GM18951 (cell line): ENCODE results near the gene SULT1C4.

ENCODE experiments used
- POLR2A ChIP-seq: IDR thresholded peaks from 4 replicates; pipeline ENCODE4 v1.6.1; 2011; ENCODE audit warnings: mild to moderate bottlenecking; ENCODE audit not compliant: insufficient read length, insufficient read depth; ENCODE audit errors: extremely low read depth
- in situ Hi-C: fragments of 300-500 bp; cut with MboI; formaldehyde crosslinking; loops from one replicate; pipeline ENCODE4 v1.12.0; 2022; ENCODE audit warnings: low sequenced_read_pairs, mixed read lengths, inconsistent platforms; ENCODE audit not compliant: unreplicated experiment

Gene SULT1C4

DNA sequence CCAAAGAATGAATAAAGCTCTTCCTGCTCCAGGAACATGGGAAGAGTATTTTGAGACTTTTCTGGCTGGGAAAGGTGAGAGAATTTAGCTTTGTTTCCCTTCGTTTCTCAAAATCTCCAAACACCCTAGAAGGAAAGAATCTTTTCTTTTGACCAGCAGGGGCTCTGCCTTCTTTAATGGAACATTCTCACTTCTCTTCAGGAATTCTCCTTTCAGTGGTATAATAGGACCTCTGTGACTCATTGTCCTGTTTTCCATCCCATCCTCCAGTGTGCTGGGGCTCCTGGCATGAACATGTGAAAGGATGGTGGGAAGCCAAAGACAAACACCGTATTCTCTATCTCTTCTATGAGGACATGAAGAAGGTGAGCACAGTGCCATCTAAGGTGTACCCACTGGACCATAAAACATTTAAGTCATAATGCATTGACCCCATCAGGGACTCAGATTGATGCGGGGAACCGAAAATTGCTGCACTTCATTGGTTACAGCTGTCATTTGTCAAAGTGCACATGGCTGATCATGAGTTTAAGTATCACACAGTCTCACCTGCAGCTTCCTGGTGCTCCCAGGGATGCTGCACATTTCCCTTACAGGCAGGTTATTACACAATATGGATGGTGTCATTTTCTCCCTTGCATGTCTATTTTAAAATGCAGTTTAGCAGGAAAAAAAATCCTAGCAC, 5.5 kb downstream of the SULT1C4 start:
- no peak for TF ChIP-seq POLR2A
- in situ Hi-C loops = no loop called here

DNA sequence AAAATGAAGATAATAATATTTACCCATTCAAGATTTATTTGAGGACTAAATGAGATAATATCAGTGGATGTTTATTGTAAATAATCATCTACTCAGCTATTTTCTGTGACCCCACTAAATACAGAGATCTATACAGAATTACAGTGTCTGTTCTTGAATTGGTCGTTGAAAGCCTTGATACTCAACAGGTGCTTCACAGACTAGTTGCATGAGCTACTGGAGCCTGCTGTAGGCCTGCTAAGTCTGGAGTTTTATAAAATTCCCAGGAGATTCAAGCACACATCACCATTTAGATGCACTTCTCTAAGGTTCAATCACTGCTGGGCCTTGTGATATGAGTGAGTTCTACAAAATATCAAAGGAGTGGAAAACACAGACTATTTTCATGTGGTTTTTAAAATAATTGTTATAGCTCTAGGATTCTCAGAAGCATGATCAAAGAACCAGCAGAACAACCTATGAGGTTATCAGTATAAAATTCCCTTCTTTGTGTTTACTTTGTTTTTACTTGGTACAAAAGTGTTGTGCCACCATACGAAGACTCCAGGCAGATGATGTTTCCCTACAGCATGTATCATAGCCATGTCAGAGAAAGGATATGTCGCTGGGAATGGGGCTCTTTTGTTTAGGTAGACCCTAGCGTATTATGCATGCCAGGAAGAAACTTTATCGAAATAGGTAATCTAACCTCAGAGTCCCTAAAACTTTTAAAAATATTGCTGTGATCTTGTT, 7.1 kb downstream of the SULT1C4 start:
- in situ Hi-C loops = no loop called here
- TF ChIP-seq POLR2A = no peak

DNA sequence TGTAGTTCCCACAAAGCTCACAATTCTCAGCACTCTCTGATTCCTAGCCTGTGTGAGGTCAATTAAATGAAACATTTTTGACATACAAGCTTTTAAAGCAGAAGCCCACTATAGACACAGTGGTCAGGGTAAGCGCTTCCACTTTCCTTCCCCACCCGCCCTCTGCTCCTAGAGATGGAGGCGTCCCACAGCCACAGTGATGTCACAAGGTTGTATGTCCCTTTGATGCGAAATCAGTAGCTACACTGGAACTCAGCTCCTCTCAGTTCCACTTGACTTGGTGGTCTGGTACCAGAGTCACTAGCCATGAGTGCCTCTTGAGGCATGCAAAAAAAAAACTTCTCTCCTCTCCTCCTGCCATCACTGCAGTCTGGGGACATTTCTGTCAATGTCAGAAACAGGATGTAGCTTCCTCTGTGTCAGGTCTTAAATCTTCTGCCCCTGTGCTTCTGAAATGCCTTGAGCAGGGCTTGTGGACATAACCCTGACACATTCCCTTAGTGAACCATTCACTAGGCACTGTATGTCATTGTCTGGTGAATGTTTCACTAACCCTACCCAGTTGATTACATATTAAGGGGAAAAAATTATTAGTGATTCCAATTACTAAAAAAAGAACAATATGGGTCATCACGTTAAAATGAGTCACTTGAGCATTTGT, 7.8 kb downstream of the SULT1C4 start:
- no peak for TF ChIP-seq POLR2A

DNA sequence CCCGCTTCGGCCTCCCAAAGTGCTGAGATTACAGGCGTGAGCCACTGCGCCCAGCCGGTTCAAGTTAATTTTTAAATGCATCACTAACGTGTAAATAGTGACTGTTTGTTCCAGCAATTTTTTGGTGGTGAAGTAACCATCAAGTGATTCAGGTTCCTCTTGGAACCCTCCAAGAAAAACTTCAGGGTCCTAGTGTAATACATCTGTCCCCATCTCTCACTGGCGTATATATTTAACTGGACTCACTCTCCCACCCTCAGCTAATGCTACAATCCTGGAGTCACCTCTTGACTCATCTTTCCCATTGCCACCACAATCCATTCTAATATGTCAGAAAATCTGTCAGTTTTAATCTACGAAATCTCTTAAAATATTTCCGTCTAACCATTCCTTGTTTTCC, 10.3 kb downstream of the SULT1C4 start:
- no peak for TF ChIP-seq POLR2A
- in situ Hi-C loops = no loop called here

More for the DNA sequence above, 7.8 kb downstream of the SULT1C4 start:
- in situ Hi-C loops = no loop called here

DNA sequence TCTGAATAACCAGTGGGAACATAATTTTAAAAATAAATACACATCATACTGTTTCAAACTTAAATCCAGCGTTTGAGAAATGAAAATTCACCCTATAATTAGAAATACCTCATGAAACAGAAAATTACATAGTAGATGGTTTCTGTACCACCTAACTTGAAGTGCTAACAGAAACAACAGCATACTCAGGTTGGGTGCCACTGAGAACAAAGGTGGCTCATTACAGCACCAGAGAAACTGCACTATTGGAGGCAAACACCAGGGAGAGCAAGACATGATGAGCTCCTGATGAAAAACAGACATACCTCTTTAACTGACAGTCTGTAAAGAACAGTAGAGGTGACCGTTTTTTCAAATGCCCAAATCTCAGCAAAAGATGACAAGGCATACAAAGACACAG, 12.6 kb downstream of the SULT1C4 start:
- no peak for TF ChIP-seq POLR2A
- in situ Hi-C loops = no loop called here

DNA sequence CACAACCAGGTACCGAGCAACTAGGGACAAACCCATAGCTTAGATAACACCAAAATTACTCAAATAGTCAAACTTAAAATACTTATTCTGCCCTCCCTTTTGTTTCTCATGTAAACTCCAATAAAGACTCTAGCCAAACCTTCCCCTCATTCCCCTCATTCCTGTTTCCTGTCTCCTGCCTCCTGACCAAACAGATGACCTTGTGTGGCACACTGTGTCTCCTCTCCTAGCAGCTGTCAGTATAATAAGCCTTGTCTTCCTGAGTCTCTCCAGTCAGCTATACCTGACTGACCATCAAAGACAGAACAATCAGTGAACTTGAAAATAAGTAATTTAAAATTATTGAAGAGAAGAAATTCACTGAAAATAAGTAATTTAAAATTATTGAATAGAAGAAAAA, 14.3 kb downstream of the SULT1C4 start:
- TF ChIP-seq POLR2A = no peak
- in situ Hi-C loops = no loop called here

DNA sequence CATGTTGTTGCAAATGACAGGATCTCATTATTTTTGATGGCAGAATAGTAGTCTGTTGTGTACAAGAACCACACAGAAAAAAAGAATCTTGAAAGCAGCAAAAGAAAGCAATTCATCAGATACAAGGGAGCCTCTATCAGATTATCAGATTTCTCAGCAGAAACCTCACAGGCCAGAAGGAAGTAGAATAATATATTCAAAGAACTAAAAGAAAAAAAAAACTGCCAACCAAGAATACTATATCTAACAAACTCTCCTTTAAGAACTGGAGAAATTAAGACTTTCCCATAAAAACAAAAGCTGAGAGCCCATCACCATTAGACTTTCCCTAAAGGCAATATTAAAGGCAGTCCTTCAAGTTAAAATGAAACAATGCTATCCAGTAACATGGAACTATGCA, 15.4 kb downstream of the SULT1C4 start:
- in situ Hi-C loops = no loop called here
- no peak for TF ChIP-seq POLR2A

DNA sequence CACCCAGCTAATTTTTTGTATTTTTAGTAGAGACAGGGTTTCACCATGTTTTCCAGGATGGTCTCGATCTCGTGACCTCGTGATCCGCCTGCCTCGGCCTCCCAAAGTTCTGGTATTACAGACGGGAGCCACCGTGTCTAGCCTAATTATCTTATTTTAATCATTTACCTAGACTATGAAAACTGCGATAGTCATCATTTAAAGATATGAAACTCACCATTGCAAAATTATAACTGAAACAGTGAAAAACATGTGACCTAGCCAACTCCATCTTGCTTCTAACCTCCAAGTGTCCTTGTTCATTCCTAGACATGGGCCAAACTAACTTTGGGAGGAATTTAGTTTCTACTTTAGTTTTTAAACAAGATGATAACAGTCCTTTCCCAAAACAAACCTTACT, 17.4 kb downstream of the SULT1C4 start:
- in situ Hi-C loops = no loop called here
- no peak for TF ChIP-seq POLR2A

DNA sequence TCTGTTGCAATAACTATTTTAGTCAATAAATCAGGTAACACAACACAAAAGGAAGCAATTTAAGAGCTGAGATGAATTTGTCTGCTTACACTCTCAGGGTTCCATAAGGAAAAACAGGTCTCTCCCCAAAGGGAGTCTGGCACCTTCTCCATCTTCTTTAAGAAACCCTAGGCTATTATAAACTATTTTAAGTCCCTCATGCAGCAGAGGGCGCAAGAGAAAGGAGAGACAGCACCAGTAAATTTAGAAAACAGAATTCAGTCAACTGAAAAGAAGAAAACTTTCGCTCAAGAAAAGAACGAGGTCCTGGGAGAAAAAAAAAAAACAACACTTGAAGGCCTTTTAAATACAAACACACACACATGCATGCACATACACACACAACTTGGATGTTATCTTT, 19.1 kb downstream of the SULT1C4 start:
- in situ Hi-C loops = no loop called here
- no peak for TF ChIP-seq POLR2A

DNA sequence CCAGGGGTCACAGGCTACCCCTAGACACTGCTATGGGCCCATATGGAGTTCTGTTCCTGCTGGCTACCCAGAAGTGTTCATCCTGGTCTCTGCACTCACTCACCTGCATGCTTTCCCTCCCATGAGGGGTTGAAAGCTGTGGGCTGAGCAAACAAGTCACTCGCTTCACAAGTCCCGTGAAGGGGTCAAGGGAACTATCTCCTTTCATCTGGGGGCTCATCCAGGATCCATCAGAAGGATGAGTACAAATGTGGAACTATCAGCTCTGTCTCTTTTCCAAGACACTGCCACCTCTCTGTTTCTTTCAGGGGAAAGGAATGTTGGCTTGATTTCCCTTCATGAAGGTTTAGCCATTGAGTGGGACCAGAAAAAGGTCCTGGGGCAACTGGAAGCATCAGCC, 21.7 kb downstream of the SULT1C4 start:
- in situ Hi-C loops = no loop called here
- no peak for TF ChIP-seq POLR2A

DNA sequence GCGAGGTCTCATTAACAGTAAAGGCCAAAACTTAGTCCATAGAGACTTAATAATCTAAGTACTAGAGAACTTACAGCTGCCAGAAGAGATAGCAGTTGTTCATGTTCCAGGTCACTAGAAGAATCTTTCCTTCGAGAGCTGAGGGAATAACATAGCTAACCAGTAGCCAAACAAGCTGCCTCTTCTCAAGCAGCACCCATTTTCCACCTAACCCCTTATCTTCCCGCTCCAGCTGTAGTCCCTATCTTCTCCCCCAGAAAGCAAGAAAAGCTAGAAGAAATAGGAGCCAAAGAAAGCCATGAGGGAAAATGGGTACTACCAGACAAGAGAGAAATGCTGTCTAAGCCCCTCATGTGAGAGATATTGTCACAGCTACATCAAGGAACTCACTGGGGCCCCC, 24.0 kb downstream of the SULT1C4 start:
- in situ Hi-C loops = no loop called here
- no peak for TF ChIP-seq POLR2A

DNA sequence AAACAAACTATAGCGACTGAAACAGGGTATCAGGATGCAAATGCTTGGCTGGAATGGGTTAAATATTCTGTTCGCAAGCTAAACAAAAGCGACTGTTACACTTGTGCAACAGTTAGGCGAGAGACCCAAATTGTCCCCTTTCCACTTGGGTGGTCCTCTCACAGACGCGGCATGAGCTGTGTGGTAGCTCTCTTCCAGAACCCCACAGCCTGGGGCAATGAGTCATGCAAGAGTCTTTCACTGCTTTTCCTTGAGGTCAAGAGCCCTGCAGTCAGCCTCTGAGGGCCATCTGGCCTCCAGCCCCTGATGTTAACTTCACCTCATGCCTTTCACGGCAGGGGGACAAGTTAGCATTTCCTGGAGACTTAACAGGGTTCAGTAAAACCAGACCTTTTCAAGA, 25.7 kb downstream of the SULT1C4 start:
- in situ Hi-C loops = no loop called here
- no peak for TF ChIP-seq POLR2A

DNA sequence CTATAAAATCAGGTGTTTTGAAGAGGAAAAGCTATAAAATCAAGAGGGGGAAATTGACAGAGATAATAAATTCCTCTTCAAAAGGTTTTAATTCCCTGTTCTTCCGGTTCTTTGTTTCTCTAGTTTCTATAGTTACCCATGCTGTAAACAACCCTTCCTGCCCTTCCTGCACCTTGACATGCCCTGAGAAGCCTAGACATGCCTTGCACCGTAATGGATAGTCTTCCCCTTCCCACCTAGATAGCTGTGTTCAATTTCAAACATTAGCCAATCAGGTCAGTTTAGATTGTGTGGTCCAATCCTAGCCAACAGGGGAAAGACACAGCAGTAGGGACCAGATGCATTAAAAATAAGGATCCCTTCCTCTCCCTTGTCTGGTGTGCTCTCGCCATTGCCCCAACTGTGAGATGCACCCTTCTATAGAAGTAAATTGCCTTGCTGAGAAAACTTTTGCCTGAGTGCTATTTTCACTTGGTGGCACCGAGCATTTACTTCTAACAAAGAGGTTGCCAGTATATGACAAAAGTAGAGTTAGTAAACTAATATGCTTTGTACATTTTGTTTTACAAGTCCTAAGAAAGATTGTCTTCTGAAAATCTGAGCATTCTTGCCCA, 27.1 kb downstream of the SULT1C4 start:
- no peak for TF ChIP-seq POLR2A
- in situ Hi-C loops = no loop called here

DNA sequence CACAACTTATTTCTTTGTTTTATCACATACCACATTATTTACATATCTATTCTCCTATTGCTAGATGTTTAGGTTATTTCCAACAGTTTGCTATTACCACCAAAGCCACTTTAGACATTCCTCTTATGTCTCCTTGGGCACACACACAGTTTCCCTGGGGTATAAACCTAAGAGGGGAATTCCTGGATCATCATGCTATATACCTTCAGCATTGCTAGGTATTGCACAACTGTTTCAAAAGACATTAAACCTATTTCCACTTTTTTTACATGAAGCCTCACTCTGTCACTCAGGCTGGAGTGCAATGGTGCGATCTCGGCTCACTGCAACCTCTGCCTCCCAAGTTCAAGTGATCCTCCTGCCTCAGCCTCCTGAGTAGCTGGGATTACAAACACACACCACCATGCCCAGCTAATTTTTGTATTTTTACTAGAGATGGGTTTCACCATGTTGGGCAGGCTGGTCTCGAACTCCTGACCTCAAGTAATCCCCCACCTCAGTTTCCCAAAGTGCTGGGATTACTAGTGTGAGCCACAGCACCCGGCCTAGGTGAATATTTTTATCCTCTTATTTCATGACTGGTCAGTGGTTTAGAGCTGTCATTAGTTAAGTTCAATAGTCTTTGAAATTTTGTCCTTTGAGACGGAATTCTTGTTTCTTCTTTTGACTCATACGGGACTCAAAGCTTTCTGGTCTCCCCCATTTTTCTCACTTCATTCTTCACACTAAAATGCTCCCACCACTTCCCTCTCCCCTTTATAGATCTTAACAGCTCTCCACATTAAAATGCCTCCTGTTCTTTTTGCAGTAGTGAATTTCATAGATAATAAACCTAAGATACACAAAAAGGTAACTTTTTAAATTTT, 30.3 kb downstream of the SULT1C4 start:
- no peak for TF ChIP-seq POLR2A
- in situ Hi-C loops = no loop called here
